GM21447 (cell line): ENCODE measurements around the gene PDZD2.
"Not testable (repeated sequence)": the region's sequence is repeated elsewhere in the genome, so short reads cannot be mapped to it uniquely, and the experiment has no call there.

Experiments used
- ATAC-seq: cut with Tn5 transposase; IDR thresholded peaks from one replicate; pipeline ENCODE4 v1.9.1; 2021; ENCODE audit not compliant: unreplicated experiment

PDZD2 gene

DNA sequence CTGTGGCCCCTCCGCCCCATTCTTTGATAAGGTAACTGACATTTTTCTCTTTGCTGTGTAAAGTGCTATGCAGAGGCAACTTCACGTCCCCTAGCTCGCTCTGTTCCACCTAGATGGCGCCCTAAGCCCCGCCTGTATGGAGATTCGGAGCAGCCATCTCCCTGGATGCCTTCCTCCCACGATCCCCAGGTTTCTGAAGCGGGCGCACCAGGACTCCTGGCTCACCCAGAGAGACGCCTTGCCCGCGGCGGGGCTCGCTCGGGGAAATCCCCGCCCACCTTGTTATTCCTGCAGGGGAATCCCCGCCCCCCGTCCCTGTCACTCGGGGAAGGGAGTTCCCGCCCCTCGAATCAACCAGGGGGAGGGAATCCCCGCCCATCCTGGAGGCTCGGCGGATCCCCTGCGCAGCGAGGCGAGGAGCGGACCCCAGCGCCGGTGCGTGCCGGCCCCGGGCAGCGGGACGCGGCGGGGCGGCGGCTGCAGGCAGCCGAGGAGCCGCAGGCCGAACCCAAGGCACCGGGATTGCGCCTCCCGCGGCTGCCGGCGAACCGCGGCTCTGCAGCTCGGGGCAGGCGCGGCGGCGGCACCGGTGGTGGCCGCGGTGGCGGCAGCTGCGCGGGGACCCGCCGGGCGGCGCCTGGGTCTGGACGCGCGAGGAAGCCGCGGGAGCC, at the start of gene PDZD2:
Gene PDZD2 (plus strand): TSS at position 384 of the 671 bp plus-strand sequence.
- ATAC-seq: peak; percentile 74

DNA sequence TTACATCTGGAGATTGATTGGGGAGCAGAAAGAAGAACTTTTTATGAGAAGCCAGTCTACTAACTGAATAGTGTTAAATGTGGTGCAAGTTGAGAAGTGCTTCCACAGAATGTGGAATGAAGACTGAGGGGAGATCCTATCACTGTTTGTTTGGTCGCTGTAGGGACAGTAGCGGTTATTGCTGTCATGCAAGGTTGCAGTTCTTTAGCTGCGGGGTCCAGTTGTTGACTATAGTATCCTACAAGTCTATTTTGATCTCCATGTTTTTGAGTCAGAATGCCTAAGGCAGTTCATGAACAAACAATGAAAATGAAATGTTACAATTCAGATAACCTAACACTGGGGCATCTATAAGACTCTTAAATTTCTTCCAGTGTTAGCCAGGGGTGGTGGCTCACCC, 45.3 kb upstream of the PDZD2 start:
- ATAC-seq: no peak

DNA sequence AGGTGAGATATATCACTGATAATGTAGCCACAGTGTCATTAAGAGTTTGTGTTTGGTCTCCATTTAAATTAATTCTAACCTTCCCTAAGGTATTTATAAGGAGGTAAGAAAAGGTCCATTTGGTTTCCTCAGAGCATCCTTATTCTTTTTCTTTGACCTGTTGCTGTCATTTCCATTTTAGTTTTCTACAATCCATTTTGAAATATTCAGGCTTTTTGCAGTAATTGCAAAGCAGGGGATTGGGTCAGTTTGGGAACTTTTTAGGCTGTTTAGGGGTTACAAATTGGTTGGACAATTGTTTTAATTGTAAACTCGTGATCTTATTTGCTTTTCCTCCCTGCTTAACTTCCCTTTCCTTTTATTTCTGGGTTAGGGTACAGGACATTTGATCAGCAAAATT, 42.6 kb upstream of the PDZD2 start:
- no peak for ATAC-seq

DNA sequence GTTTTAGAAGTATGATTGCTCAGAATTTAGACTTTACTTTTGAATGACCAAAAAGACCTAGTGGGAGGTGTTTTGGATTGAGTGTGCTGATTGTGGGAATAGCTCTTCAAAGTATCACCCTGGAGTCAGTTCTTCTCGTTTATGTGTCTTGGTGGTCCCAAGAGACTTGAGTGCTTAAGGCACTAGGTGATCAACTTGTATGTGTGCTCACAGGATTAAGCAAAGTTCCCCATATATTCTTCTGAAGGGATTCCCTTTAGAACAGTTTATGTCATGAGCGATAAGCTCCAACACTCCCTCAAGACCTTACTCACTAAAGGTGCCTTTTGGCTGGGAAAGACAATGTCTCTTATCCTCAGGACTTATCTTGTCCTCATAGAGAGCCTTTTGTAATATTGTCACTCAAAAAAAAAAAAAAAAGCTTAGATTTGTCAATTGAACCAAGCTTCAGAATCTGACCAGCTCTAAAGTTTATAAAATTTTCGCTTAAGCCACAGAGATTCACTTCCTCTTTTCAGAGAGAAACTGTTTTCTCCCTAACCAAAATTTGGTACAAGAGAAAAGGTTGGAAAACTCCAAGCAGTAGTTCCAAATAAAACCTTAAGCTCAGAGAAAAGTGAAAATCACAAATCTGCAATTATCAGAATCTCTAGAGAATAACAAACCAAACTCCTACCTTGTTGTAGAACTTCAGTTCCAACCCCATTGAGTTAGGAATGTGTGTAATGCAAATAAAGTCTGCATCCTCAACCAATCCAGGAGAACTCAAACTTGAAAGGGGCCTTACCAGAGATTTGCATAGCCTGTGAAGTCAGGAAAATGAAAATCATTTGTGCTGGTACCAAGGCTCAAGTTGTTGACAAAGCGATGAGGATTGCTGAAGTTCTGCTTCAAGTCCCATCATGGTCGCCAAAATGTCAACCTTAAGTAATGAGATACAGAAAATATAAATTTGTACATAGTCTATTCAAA, 40.0 kb upstream of the PDZD2 start:
- ATAC-seq: no peak

DNA sequence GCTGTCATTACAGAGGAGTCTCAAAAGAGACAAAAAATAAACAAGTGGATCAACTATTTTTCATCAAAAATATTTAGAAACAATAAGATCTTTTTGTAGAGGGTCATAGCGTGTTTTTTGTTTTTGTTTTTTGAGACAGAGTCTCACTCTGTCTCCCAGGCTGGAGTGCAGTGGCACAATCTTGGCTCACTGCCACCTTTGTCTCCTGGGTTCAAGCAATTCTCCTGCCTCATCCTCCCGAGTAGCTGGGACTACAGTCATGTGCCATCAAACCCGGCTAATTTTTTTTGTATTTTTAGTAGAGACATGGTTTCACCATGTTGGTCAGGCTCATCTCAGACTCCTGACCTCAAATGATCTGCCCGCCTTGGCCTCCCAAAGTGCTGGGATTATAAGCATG, 36.6 kb upstream of the PDZD2 start:
- ATAC-seq: not testable (repeated sequence)

DNA sequence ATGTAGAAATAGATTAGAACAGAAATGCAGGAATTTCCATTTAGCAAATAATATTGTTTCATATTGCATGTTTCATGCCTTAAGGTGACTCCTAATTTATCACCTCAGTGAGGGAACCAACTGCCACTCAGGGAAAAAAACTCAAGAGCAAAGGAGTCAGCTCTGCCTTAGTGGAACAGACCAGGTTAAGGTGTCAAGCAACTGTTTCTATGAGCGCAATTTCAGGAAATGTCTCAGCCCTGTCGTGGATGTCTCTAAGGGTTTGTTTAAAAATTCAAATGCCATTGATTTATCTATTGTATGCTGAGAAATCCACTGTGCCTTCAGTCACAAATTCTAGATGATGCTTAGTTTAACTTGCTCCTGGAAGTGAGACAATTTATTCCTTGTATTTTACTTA, 34.7 kb upstream of the PDZD2 start:
- no peak for ATAC-seq

DNA sequence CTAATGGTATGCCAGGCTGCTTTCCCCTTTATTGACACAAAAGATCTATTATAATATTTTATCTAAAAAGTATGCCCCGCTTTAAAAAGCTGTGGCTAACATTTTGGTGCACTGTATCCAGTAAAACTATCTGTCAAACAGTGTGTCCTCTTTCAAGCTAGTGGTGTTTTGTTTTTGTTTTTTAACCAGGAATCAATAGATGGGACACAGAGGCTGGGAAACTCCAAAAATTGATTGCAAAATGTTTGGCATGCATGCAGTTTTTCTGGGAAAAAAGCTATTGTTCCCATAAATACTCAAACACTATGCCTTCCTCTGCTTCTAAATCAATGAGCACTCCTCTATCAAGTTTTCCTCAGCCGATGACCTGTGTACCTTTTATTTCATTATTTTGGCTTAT, 34.3 kb upstream of the PDZD2 start:
- no peak for ATAC-seq

DNA sequence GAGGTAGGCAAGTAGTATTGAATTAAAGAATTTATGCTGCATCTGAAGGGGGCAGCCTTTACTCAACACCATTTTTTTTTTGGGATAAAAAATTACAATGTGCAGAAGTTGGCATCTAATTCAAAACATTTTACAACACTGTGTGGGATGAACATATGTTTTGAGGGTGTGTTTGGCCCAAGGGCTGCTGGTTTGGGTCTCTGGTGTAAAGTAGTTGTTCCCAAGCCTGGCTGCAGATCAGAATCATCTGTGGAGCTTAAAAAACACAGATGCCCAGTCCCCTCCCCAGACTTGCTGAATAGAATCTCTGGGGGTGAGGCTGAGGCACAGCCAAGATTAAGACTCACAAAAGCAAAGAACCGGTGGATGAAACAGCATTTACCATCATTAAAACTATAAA, 33.0 kb upstream of the PDZD2 start:
- no peak for ATAC-seq

DNA sequence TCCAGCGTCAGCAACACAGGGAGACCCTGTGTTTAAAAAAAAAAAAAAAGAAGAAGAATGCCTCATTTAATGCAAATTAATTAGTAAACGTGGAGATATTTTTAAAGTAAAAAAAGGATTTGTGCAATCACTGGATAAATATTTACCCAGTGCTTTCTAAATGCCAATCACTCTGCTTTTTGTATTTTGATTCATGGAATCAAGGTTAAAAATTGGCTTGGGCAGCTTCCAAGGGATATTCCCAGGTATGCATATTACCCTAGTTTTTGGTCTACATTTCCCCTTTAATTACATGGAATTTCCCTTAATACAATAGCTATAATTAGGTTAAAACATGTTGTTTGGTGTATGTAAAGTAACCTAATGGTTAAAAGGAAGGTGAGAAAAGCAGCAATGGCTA, 31.4 kb upstream of the PDZD2 start:
- ATAC-seq: no peak

DNA sequence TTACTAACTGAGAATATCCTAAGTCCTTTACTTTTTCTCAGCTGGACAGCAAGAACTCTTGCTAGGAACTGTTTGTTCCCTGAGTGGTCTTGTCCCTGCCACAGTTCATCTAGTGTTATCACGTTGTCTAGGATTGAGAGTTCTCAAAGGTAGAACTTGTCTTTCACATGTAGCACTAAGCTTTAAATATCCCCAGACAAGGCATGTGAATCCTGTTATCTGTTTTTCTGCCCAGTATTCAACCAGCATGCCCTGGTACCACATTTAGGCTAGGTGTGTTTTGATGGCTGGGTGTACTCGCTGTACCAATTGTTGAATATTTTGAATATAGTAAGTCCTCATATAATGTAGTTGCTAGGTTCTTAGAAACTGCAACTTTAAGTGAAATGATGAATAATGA, 27.9 kb upstream of the PDZD2 start:
- no peak for ATAC-seq

DNA sequence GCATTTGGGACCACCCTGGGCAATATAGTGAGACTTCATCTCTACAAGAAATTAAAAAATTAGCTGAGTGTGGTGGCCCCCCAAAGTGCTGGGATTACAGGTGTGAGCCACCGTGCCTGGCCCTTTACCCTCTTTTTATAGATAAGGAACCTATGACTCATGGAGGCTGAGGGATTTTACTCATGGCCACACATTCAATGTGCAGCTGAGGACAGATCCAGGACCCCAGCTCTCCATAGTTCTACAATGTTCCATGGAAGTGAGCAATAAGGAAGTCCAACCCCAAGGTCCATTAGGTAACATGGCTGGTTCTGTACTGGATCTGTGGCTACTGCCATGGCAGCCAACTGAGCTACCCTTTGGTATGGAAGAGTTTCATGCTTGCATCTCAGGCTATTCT, 25.3 kb upstream of the PDZD2 start:
- ATAC-seq: no peak

DNA sequence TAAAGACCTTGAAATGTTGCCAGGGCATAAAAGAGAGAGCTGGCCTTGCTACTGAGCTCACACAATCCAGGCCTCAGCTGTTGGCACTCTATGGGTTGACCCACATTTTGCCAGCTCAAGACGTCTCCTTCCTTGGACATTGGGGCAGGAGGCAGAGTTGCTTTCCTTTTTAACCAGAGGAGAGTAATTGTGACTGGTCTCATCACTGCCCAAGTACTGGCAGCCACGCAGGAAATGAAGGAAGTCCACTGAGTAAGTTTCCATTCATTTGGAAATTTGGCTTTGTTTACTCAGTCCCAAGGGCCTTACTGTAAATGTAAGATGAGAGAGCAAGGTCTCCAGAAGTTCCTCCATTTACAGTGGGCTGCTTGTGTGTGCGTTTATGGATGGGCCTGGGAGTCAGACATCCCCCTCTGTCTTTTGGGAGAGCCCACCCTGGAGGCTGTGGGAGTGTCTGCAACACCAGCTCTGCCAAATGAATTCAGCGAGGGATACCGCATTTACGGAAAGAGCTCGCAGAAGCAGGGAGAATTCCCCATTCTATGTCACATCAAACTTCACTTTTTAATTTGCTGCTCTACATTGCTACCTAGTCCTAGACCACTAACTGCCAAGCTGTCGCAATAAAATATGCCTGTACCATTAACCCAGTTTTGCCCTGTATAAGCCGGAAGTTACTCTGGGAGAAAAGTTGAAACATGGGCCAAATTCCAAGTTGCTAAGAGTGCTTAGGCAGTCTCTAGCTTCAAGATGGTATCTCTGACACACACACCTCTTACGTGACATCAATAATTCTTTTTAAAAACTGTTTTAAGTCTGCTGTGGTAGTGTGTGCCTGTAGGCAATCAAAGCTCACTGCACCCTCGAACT, 24.5 kb upstream of the PDZD2 start:
- no peak for ATAC-seq

DNA sequence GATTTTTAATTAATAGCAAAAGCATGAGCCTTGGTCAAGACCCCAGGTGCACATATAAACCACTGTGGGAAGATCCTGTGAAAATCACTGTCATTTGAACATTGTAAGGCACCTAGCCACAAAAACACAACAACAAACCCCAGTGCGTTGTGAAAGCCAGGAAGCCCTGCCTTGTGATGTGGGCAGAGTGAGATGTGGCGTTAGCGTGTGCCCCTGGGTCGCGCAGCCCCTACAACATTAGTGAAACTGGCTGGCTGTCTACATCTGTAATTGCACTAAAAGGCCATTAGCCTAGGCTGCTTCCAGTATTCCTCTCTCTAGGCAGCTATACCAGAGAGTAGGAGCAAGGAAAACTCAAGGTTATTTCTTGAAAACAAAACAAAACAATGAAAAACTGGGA, 21.1 kb upstream of the PDZD2 start:
- ATAC-seq: no peak

DNA sequence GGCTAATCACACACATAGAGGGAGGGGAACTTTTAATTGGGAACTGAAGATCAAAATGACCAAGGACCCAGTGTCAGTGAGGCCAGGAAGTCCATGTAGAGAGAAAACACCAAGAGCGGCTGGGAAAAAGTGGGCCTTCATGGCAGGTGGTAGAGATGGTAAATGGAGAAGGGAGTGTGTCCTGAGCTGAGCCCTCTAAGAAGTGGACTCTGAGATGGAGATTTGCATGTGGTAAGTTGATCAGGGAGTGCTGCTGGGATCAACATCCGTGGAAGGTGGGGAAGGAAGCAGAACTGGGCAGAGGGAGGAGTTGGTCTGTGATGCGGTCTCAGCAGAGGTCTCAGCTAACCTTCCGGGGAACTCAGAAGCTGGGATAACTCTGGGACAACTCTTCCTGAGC, 18.9 kb upstream of the PDZD2 start:
- no peak for ATAC-seq

DNA sequence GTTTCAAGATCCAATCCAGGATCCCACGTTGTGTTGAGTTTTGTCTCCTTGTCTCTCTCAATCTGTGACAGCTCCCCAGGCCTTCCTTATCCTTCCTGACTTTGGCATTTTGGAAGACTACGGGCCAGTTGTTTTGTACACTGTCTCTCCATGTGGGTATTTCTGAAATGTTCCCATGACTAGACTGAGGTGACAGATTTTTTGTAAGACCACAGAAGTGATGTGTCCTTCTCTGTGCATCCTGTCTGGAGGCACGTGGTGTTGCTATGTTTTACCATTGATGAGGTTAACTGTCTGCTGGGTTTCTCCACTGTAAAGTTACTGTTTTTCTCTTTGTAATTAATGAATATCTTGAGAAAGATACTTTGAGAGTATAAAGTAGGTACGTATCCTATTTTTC, 15.7 kb upstream of the PDZD2 start:
- ATAC-seq: no peak

DNA sequence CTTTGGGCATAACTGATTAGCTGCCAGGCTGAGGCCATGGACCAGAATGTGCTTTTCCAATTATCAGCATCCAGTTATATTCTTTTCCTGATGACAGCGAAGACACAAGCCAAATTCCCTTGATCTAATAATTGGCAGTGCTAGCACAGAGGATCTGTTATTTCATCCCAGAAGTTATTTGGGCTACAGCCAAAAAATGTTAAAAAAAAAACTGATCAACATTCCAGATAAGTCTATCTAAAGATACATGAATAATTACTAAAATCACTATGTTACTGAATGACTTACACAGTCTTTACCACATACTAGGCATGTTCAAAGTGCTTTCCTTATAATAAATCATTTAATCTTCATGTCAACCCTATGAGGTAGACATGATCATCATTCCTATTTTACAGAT, 13.5 kb upstream of the PDZD2 start:
- no peak for ATAC-seq

DNA sequence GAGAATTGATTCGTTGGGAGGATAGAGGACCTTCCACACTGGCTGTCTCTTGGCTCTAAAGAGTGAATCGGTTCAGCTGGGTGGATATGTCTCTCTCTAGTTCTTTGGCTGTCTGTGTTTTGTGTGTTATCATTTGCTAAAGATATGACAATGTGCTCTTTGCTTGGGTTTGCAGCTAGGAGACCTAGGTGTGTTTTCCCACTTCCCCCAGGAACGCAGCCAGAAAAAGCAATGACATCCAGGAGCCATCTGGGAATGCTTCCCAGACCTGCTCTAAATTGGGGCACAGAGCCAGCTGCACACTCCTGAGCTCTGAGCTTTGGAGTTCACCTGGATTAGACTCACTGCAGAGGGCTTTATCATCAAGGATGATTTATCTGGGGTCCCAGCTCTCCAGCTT, 12.8 kb upstream of the PDZD2 start:
- ATAC-seq: no peak

DNA sequence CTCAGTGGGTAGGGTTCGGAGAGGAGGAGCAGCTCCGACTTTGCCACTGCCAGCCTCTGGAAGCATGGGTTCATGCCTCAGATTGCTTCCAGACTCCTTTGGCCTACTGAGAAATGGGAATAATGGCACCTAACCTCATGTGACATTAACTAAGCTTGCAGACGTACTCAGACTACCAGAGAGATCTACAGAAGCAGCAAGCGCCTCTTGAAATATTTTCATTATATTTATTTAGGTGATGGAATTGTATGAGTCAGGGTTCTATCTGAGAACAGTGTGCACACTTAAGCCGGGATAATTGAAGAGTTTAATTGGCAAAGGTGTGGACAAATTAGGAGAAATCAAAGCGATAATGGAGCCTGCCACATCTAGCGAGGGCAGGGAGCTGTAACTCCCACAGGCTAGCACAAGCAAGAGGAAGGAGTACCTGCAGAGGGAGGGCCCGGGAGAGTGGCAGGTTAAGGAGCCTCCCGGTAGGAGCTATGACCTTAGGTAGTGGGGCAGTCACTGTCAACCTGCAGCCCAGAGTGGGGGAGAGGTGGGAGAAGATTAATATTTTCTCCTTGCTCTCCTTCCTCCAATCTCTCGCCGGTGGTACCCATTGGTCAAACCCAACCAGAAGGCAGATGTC, 12.2 kb upstream of the PDZD2 start:
- ATAC-seq: no peak

DNA sequence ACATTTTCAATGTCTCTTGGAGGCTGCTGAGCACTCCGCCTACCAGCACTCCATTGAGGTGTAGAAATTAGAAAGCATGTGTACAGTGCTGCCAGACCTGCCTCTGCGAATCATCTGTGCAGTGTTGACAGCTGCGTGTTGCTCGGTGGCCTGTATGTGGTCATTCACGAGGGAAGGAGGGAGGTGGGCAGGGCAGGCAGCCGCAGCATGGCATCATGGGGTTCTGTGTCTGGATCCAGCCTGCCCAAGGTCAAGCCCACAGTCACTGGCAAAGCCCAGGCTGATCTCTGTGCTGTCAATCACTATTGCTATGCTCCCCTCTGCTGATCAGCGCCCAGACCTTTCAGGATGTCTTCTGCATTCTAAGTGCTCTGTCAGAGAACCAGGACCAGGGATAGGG, 8.0 kb upstream of the PDZD2 start:
- ATAC-seq: no peak

DNA sequence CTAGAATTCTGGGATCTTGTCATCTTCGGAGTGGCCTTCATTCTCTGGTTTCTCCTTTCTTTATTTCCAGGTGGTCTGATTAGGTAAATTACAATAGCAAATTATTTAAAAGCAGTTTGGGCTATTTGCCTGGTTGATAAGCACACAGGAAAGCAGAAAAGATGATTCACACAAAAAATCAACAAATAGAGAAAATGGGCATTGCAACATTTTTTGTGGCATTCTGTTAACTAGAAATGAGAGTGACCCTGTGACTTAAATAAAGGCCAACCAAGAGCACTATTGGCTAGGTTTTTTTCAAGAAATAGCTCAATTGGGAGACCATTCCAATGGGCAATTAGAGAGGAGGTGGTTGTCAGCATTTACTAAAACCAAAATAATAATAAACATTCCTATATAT, 6.5 kb upstream of the PDZD2 start:
- no peak for ATAC-seq

DNA sequence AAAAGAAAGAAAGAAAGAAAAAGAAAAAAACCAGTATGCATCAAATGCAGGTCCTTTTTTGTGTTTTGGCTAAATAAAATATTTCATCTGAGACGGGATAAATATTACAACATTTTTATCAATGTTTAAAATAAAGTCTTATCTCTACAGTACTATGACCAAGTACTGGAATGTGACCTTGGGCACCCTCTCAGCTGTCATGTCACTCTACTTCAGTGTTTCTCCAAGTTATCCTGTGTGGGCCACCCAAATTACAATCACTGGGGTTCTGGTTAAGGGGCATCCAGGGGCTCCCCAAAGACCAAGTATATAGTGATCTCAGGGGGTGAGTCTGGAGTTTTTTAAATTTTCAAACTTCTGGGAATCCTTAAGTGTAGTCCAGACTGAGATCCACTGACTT, 3.5 kb upstream of the PDZD2 start:
- no peak for ATAC-seq
